Neuronal stem cell (in vitro differentiated cells): Measurements from ENCODE around the gene DBNDD1.
"Not testable (repeated sequence)": the region's sequence is repeated elsewhere in the genome, so short reads cannot be mapped to it uniquely, and the experiment has no call there.

Source experiments
- DNase-seq: peaks from one replicate; pipeline ENCODE4 v3.0.0-alpha.2; 2013; ENCODE audit warnings: low spot score
- H2AFZ ChIP-seq: one replicate; pipeline ENCODE4 v1.6.1; 2013; ENCODE audit warnings: mild to moderate bottlenecking, low read length, inconsistent platforms
- H2AK5ac ChIP-seq: 2 replicates; pipeline ENCODE4 v1.6.1; 2013; ENCODE audit warnings: low read depth, mild to moderate bottlenecking, inconsistent platforms, low read length, moderate library complexity, mixed read lengths
- H2BK120ac ChIP-seq: 2 replicates; pipeline ENCODE4 v1.6.1; 2013; ENCODE audit warnings: low read depth, mild to moderate bottlenecking, inconsistent platforms, low read length, moderate library complexity, mixed read lengths
- H2BK12ac ChIP-seq: one replicate; pipeline ENCODE4 v1.6.1; 2013; ENCODE audit warnings: low read length, inconsistent platforms
- H2BK15ac ChIP-seq: 2 replicates; pipeline ENCODE4 v1.6.1; 2013; ENCODE audit warnings: mild to moderate bottlenecking, low read length, inconsistent platforms, mixed read lengths
- H2BK5ac ChIP-seq: one replicate; pipeline ENCODE4 v1.6.1; 2013; ENCODE audit warnings: inconsistent platforms, mild to moderate bottlenecking, low read length, moderate library complexity
- H3K14ac ChIP-seq: one replicate; pipeline ENCODE4 v1.6.1; 2013; ENCODE audit warnings: low read length, inconsistent platforms
- H3K18ac ChIP-seq: 2 replicates; pipeline ENCODE4 v1.6.1; 2013; ENCODE audit warnings: low read length, inconsistent platforms
- H3K23ac ChIP-seq: 2 replicates; pipeline ENCODE4 v1.6.1; 2013; ENCODE audit warnings: low read depth, mild to moderate bottlenecking, mixed read lengths, low read length, inconsistent platforms; ENCODE audit not compliant: poor library complexity
- H3K27ac ChIP-seq: replicated peaks from 3 replicates; pipeline ENCODE4 v1.5.1; 2013; ENCODE audit warnings: low read length, inconsistent platforms
- H3K27me3 ChIP-seq, 3 experiments: 2 replicates each; pipeline ENCODE4 v1.6.1; 2013; ENCODE audit warnings: low read length in 3 of 3, mild to moderate bottlenecking in 2 of 3, inconsistent platforms in 1 of 3, low read depth in 1 of 3, mixed read lengths in 1 of 3, moderate library complexity in 1 of 3; ENCODE audit not compliant: control insufficient read depth in 3 of 3, insufficient read depth in 3 of 3
- H3K36me3 ChIP-seq, 2 donors: replicated peaks in 1 of 2; 2 replicates each; pipeline ENCODE4 v1.6.1; 2013; ENCODE audit warnings: low read length in 2 of 2; ENCODE audit not compliant: control insufficient read depth in 2 of 2, insufficient read depth in 2 of 2
- H3K4ac ChIP-seq: 2 replicates; pipeline ENCODE4 v1.6.1; 2013; ENCODE audit warnings: inconsistent platforms, mild to moderate bottlenecking, low read length, moderate library complexity
- H3K4me1 ChIP-seq, 2 donors: 1 replicate in 1 of 2; 2 replicates in 1 of 2; pipeline ENCODE4 v1.6.1; 2013; ENCODE audit warnings: low read length in 2 of 2, low read depth in 1 of 2; ENCODE audit not compliant: control insufficient read depth in 2 of 2, insufficient read depth in 1 of 2
- H3K4me2 ChIP-seq: one replicate; pipeline ENCODE4 v1.6.1; 2013; ENCODE audit warnings: mild to moderate bottlenecking, low read length, inconsistent platforms; ENCODE audit not compliant: insufficient read depth, poor library complexity, severe bottlenecking
- H3K4me3 ChIP-seq, 2 donors: 2 replicates each; pipeline ENCODE4 v1.5.1; 2013; ENCODE audit warnings: low read length in 2 of 2, mild to moderate bottlenecking in 2 of 2, inconsistent platforms in 1 of 2, moderate library complexity in 1 of 2
- H3K79me1 ChIP-seq: one replicate; pipeline ENCODE4 v1.6.1; 2013; ENCODE audit warnings: low read depth, mild to moderate bottlenecking, inconsistent platforms, low read length, moderate library complexity
- H3K9ac ChIP-seq: one replicate; pipeline ENCODE4 v1.6.1; 2013; ENCODE audit warnings: mild to moderate bottlenecking, low read depth, low read length, inconsistent platforms; ENCODE audit not compliant: poor library complexity
- H3K9me3 ChIP-seq, 2 donors: replicated peaks in 1 of 2; 2 replicates each; pipeline versions ENCODE3 to v1.6.1; 2013; ENCODE audit warnings: low read length in 2 of 2, mild to moderate bottlenecking in 2 of 2, inconsistent platforms in 1 of 2, low read depth in 1 of 2, mixed read lengths in 1 of 2, moderate library complexity in 1 of 2; ENCODE audit not compliant: control insufficient read depth in 2 of 2, insufficient read depth in 1 of 2
- H4K8ac ChIP-seq: one replicate; pipeline ENCODE4 v1.6.1; 2013; ENCODE audit warnings: low read depth, mild to moderate bottlenecking, inconsistent platforms, low read length, moderate library complexity
- H4K91ac ChIP-seq: one replicate; pipeline ENCODE4 v1.6.1; 2013; ENCODE audit warnings: low read length, low read depth, mild to moderate bottlenecking, inconsistent platforms; ENCODE audit not compliant: poor library complexity
- WGBS, 2 donors: extraction: QIAGEN DNeasy Blood & Tissue Kit; methylation state at CpG; one replicate each; pipeline ENCODE4 v1.1.7; 2013; ENCODE audit warnings: missing lambda C conversion rate in 2 of 2, mixed read lengths in 1 of 2; ENCODE audit not compliant: insufficient read length in 2 of 2, insufficient replicate concordance in 1 of 2; ENCODE audit errors: extremely low coverage in 2 of 2; 5-methylcytosine and 5-hydroxymethylcytosine counted together

Gene DBNDD1

GRCh38 chr16:89971495-89972243 lies 47.6 kb downstream of the DBNDD1 start:
- Histone ChIP-seq H3K4me2 (peak overlapping the region; percentile 92), H2BK120ac (peak overlapping the region; percentile 48), H2BK15ac (no peak overlapping the region), H3K9me3 (peaks cover 22 to 23% of the 10 kb centered on the region in 2 donors), H3K14ac (no peak overlapping the region), H3K23ac (peak overlapping the region; percentile 100), H4K8ac (no peak overlapping the region), H2AFZ (peak overlapping the region; percentile 100), H3K4me3 (peak overlapping the region; percentile 84 to 97), H2BK12ac (no peak overlapping the region), H3K79me1 (peaks cover 7% of the 10 kb centered on the region), H2AK5ac (peak overlapping the region; percentile 59), H3K4me1 (peaks cover 12 to 17% of the 10 kb centered on the region in 2 donors), H3K36me3 (peaks cover 13 to 32% of the 10 kb centered on the region in 2 donors), H2BK5ac (peak overlapping the region; percentile 30), H3K18ac (peak overlapping the region; percentile 94), H3K4ac (no peak overlapping the region), H3K27ac (no peak overlapping the region), H4K91ac (no peak overlapping the region), H3K27me3 (no peaks in the 10 kb centered on the region), H3K9ac (peak overlapping the region; percentile 51)
- no peak for DNase-seq
- whole genome bisulfite sequencing, 2 donors: no CpG with 5 or more reads among the region's 42 CpGs

DNA sequence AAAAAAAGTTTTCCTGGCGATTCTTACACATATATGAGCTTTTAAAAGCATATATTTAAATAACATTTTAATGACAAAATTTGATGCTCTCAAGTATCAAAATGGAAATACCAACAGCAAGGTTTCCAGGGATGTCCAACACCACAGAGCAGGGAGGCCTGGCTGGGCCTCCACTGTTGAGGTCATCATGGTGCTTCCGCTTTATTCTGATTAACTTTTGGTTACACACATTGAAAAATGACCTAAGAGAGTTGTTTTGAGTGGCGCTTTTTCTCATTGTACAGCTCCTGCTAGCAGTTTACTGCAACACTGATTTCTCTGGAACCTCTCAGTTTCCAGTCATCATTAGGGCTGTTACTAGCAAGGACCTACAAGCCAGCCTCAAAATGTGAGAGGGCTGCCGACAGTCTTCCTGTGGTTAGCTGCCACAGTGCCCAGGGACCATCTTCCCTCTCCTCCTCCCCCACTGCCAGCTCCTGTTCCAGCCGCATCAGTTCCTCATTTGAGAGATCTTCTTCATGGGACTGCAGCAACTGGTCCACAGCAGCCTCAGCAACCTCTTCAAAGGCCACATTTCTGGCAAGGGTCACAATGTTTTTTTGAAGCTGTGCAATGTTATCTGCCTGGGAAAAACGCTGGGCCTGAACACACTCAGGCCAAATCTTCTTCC lies 49.4 kb downstream of the DBNDD1 start:
- H3K27ac ChIP-seq: no peak overlapping the region
- no peak overlapping the region for H3K4me3 ChIP-seq
- no peak overlapping the region for H3K23ac ChIP-seq
- peaks cover 19 to 23% of the 10 kb centered on the region in 2 donors for H3K9me3 ChIP-seq
- H3K14ac ChIP-seq: no peak overlapping the region
- peaks cover 18 to 23% of the 10 kb centered on the region in 2 donors for H3K4me1 ChIP-seq
- no peak for DNase-seq
- no peak overlapping the region for H2AFZ ChIP-seq
- no peak overlapping the region for H2AK5ac ChIP-seq
- no peak overlapping the region for H4K8ac ChIP-seq
- no peak overlapping the region for H3K4me2 ChIP-seq
- no peak overlapping the region for H3K4ac ChIP-seq
- peaks cover 3% of the 10 kb centered on the region for H3K79me1 ChIP-seq
- H4K91ac ChIP-seq: no peak overlapping the region
- no CpG with 5 or more reads among the region's 6 CpGs for WGBS, 2 donors
- no peak overlapping the region for H3K18ac ChIP-seq
- H3K9ac ChIP-seq: no peak overlapping the region
- no peak overlapping the region for H2BK15ac ChIP-seq
- no peak overlapping the region for H2BK5ac ChIP-seq
- no peak overlapping the region for H2BK120ac ChIP-seq
- peaks cover 11 to 28% of the 10 kb centered on the region in 2 donors for H3K36me3 ChIP-seq
- H2BK12ac ChIP-seq: no peak overlapping the region
- no peaks in the 10 kb centered on the region for H3K27me3 ChIP-seq

DNA sequence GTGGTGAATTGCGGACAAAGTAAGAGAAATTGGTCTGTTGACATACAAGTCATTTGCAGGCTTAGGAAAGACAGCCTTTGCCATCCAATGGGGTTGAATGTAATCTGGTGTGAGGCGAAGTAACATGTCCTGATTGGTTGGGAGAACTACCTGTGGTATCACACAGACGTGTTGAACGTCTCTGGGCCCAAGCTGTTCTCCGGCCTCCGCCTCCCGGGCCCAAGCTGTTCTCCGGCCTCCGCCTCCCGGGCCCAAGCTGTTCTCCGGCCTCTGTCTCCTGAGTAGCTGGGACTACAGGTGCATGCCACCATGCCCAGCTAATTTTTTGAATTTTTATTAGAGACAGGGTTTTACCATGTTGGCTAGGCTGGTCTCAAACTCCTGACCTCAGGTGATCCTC lies 51.2 kb downstream of the DBNDD1 start:
- H3K23ac ChIP-seq, H2AK5ac ChIP-seq, H3K4me2 ChIP-seq, DNase-seq, H3K18ac ChIP-seq, H3K4me3 ChIP-seq, H2BK12ac ChIP-seq, H4K91ac ChIP-seq, H3K79me1 ChIP-seq, H3K27me3 ChIP-seq, H2BK15ac ChIP-seq, H2AFZ ChIP-seq, H2BK120ac ChIP-seq, H2BK5ac ChIP-seq, H3K14ac ChIP-seq, H3K27ac ChIP-seq, H4K8ac ChIP-seq, H3K9ac ChIP-seq, H3K4ac ChIP-seq: not testable (repeated sequence)
- Histone ChIP-seq H3K4me1 (peaks cover 18% of the 10 kb centered on the region in 2 donors), H3K9me3 (peaks cover 19 to 23% of the 10 kb centered on the region in 2 donors), H3K36me3 (peaks cover 10 to 36% of the 10 kb centered on the region in 2 donors)
- no CpG with 5 or more reads among the region's 11 CpGs for WGBS, 2 donors

DNA sequence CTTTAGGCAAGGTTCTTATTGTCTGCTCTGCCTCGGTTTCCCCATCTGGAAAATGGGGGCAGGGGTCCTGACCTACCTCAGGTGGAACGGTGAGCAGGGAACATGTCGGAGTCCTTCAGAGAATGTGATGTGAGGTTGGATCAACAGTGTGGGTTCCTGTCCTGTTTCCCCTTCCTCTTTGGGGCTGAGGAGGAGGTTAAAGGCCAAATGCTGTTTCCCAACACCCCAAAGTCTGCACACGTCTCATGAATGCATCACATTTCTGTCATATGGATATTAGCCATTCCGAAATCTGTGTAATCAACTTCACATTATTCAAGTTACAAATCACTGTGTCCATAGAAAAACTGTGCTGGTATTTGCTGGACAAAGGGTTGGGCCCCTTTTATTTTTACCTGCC lies 51.8 kb downstream of the DBNDD1 start:
- no CpG with 5 or more reads among the region's 5 CpGs for WGBS, 2 donors
- not testable (repeated sequence) for H4K91ac ChIP-seq, H3K4me2 ChIP-seq, H3K79me1 ChIP-seq, H4K8ac ChIP-seq, H2AK5ac ChIP-seq, H2BK12ac ChIP-seq, H3K27me3 ChIP-seq, H3K9ac ChIP-seq, H3K4me3 ChIP-seq, H3K23ac ChIP-seq, H3K14ac ChIP-seq, H3K4ac ChIP-seq, H2BK15ac ChIP-seq, H2BK120ac ChIP-seq, DNase-seq, H3K18ac ChIP-seq, H2AFZ ChIP-seq, H3K27ac ChIP-seq, H2BK5ac ChIP-seq
- H3K9me3 ChIP-seq: peaks cover 19 to 23% of the 10 kb centered on the region in 2 donors
- H3K36me3 ChIP-seq: peaks cover 10 to 41% of the 10 kb centered on the region in 2 donors
- peaks cover 18% of the 10 kb centered on the region in 2 donors for H3K4me1 ChIP-seq
